GM19240 (cell line): ENCODE data around the gene ARMC2.
"Not testable (repeated sequence)": the region's sequence is repeated elsewhere in the genome, so short reads cannot be mapped to it uniquely, and the experiment has no call there.

Experiments used
- DNase-seq: peaks from one replicate; pipeline ENCODE4 v3.0.0; 2011; ENCODE audit warnings: low spot score; ENCODE audit not compliant: insufficient read length

The ARMC2 gene

DNA sequence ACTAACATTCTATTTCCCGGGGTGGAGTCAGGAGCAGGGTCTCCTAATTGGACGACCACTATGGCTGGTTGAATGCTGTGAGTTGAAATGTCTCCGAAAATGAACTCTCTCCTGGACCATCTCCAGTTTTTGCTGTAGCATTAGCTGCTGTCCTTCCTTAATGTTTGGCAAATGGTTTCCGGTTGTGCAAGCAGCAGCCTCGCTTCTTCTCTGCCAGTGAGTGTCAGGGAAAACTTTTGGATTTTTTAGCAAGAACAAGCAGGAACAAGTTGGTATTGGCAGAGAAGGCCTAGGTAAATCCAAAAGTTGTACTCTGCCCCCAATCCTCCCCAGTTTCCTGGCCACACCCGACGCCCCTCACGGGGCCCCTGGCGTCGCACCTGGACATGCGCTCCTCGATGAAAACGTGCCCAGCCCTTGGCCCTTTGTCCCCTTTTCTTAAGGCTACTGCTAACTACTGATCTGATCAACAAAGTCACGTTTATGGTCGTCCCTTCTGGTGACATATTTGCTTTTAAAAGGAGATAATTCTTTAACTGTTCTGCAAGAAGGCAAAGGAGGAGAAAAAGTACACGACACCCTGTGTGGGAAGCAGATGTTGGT lies 103.2 kb downstream of the ARMC2 start:
- no peak for DNase-seq

DNA sequence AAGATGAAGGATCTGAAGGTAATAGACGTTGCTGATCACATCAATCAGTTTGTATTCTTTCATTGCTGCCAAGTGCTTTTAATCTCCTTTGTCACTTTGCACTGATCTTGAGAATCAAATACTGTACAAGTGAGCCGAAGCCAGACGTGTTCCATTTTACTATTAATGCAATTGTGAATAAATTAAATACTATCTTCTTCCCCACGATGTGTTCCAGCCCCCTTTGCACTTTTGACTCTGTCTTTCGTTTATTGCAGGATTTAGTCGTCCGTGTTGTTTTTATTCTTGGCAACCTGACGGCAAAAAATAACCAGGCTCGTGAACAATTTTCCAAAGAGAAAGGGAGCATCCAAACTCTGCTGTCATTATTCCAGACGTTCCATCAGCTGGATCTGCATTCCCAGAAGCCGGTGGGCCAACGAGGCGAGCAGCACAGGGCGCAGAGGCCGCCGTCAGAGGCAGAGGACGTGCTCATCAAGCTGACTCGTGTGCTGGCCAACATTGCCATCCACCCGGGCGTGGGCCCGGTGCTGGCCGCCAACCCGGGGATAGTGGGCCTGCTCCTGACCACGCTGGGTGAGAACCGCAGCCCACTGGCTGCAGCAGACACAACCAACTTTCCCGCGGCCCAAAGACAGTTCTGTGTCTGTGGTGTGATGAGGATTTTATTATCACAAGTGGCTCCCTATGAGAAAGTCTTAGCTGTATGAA lies 104.7 kb downstream of the ARMC2 start:
- DNase-seq, result no peak

DNA sequence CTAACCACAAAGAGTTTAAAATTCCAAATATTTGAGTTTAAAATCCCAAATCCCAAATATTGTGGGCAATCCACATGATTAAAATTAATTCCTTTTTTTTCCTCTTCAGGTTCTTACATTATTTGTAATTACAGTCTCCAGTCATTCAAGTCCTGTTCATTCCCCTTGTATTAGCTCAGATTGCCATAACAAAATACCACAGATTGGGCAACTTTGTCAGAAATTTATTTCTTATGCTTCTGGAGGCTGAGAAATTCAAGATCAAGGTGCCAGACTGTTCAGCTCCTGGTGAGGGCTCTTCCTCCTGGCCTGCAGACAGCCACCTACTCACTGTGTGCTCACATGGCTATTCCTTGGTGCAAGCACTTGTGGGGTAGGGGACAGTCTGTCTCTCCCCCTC lies 105.5 kb downstream of the ARMC2 start:
- DNase-seq, result no peak

DNA sequence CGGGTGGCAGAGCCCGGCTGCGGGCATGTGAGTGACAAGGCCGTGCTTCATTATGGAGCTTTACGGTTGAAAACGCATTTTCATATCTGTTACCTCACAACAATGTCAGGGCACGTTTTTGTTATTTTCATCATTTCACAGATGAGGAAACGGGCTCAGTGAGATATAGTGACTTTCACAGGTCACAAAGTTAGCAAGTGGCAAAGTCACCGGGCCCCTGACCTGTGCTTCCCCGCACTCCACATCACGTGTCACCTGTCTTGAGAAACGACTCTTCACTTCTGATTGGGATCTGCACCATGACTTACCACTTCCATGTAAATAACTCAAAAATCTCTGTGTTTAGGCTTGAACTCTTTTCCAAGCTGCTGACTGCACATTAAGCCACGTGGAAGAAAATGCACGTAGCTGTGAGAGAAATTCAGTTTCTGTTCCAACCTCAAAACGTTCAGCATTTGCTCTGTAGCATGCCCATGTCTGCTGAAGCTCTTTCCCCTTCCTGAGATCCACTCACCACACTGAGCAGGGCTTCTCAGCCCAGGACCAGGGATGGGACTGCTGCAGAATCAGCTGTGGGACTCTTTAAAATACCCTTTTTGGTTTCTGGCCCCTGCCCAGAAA lies 107.2 kb downstream of the ARMC2 start:
- no peak for DNase-seq

DNA sequence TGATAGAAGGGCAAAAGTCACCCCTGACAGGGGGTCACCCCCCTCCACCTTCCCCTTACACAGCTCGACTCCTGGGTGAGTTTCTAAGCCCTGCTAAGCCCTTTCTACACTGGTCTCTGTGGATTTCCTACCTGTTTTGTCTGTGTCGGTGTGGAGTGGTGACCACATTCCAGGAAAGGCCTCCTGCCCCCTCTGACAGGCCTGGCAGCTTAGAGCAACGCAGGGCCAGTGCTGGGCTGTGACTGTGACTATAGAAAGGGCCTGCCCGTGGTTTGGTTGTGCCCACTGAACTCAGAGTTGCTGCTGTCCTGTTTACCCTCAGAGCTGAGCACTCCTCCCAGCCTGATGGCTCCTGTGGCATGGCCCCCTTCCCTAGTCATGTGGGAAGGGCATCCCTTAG lies 109.0 kb downstream of the ARMC2 start:
- DNase-seq, result no peak

DNA sequence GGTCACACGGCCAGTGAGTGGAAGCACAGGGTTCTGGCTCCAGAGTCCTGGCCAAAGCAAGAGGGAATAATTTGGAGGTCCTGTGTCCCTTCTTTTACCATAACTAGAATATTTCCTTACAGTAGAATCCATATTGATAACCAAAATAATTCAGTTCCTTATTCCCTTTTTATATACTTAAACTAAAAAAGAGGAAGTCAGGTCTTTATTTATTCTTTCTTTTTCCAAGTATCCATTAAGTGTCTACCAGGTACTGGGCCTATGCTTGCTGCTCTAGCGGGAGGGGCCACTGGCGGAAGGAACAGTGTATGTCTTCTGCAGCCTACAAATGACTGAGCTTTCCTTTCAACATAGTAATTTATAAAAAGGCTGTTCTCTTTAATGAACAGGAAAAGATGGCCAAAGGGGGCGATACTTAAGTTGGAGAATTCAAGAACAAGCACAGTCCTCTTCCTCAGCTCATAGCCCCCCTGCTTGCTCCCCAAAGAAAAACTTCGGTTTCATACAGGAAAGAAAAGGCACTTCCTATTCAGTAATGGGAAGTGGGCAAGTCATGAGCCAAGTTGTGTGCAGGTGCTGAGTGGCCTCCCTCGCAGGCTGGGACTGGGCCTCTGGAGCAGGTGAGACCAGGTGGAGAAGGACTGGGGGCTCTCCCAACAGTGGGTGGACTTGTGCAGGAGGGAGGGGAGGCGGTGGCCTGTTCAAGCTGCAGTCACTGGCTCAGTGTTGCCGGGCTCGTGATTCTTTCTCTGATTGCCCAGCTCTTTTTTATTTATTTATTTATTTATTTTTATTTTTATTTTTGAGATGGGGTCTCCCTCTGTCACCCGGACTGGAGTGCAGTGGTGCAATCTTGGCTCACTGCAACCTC lies 110.9 kb downstream of the ARMC2 start:
- no peak for DNase-seq

DNA sequence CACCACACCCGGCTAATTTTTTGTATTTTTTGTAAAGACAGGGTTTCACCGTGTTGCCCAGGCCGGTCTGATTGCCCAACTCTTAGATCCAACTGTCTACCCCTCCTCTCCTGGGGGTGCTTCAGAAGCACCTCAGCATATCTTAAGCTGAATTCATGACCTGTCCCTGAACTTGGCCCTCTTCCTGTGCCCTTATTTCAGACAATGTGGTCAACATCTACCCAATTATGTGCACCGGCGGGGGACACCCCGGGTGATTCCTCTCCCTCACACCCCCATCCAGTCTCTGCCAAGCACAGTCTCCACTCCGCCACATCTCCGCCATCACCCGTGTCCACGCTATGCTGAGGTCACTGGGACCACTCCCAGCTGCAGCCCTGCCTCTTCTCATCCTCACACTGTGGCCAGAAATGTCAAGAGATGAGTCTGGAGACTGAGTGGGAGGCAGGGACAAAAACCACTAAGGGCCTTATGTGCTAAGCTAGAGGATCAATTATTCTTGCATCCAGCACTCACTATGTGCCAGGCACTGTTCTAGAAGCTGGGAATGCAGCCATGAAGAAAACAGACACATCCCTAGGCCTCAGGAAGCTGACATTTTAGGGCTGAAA lies 111.9 kb downstream of the ARMC2 start:
- no peak for DNase-seq

DNA sequence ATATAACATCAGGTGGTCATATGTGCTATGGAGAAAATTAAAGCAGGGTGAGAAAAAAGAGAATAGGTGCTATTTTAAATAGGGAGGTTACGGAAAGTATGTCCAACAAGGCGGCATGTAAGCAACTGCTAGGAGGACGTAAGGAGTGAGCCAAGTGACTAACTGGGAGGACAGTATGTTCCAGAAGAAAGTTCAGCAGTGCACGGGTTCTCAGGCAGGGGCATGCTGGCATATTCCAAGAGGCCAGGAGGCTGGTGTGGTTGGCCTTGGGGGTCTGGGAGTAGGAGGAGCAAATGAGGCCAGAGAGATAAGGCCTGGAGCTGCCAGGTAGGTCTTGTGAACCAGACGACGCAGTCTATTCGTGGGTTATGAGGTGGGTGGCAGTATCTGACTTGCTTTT lies 112.4 kb downstream of the ARMC2 start:
- DNase-seq, result no peak

DNA sequence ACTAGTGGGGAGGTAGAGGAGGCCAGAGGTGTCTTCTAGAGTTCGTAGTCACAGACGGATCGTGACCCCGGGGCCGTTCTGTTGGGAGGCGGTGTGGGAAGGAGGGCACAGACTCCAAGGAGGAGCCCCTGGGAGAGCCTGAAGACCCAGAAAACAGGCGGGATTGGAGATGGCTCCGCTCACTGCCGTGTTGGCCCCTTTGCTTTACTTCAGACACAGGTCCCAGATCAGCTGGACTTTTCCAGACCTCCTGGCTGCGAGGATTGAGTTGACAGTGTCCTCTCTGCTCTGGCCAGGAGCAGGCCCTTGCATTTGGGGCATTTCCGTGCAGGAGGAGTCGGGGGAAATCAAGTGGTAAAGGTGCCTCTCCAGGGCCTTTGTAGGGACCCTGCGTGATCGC lies 112.9 kb downstream of the ARMC2 start:
- no peak for DNase-seq

DNA sequence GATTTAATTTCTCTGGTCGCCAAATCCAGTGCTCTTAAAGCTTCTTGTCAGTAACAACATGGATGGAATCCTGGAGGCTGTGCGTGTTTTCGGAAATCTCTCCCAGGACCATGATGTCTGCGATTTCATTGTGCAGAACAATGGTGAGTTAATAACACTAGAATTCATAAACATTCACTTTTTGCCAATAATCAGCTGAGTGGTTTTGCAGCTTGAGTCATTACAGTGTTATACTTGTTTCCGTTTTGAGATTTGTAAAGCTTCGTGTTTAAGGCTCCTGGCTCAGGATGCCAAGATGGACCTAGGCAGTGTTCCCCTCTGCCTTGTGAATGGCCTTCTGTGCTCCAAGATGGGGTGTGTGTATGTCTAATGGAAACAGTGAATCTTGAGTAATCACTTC lies 113.8 kb downstream of the ARMC2 start:
- DNase-seq, result no peak

DNA sequence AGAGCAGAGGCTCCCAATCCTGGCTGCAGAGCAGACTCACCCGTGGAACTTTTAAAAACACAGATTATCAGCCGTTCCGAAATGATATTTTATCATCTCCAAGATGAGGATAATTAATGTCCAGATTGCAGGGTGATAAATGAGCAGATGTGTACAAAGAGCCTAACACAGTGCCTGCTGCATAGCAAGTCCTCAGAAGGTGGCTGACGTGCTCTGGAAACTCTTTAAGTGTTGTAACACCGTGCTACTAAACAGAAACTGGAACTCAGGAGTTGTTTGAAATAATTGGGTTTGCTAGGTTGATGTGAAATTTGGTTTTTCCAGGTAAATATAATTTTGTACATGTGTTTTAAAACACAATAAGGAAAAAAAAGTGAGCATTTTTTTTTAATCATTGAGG lies 118.0 kb downstream of the ARMC2 start:
- DNase-seq, result no peak

DNA sequence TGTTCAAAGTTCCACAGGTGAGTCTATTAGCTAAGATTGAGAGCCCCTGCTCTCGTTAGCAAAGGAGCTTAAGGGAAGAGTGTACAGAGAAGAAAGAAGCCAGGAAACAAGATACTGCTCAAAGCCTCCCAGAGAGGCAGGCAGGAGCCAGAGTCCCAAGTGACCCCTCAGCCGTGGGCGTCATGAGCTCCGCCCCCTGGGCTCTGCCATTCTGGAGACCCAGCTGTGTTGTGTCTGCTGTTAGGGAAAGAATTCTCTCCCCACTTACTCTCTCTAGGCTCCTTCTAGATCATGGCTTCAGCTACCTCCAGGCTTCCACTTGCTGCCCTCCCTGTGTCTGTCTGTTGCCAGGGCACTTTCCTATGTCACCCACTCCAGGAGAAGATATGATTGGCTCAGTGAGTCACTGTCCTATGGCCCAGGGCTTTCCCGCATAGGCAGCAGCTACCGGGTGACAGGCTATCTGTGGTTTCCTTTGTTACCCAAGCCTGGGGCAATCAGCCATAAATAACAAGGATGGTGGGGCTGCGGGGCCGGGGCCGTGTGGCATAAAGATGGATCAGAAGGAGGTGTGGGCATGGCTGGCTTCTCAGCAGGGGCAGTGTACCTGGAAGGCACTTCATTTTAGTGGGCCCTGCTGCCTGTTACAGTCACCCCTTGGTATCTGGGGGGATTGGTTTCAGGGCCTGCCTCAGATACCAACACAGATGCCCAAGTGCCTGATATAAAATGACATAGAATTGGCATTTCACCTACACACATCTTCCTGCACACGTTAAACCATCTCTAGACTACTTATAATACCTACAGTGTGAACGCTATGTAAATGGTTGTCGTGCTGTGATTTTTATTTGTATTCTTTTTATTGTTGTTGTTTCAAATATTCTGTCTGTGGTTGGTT lies 118.9 kb downstream of the ARMC2 start:
- no peak for DNase-seq

DNA sequence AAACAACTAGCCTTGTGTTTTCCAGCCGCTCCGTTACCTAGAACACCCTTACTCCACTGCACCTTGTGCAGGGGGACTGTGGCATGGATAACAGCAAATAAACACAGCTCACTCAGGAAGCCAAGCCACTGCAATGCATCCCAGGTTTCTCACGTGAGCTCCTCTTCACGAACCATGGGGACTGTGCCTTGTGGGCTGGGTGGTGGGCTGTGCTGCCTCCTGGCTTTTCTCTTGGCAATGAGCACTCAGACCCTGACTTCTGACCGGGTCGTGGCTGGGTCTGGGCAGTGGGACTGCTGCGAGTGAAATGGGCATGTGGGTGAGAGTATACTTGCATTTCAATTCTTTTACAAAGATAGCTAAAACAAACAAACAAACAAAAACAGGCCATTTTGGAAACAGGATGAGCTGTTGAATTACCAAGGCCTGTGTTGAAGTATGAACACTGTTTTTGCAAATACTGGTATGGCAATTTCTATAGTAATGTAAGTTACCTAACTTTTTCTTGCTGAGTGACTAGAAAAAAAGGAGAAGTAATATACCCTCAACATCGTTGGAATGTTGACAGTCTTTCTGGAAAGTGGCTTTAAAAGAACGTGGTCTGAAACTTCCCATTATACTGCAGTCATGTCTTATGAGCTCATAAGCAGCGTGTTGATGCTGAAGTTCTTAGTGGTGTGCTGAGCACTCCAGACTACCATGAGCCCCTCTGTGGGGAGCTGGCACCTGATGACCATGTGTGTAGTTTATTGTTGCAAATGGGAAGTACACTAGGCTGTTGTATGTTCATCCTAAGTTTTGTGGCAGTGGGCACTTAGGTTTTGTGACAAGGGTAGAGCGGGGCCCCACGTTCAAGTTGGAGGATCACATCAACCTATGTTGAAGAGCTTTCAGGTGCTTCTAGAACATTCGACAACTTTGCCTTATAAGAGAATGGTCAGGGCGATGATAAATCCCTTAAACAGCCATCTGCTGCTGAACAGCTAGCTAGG lies 120.4 kb downstream of the ARMC2 start:
- no peak for DNase-seq

DNA sequence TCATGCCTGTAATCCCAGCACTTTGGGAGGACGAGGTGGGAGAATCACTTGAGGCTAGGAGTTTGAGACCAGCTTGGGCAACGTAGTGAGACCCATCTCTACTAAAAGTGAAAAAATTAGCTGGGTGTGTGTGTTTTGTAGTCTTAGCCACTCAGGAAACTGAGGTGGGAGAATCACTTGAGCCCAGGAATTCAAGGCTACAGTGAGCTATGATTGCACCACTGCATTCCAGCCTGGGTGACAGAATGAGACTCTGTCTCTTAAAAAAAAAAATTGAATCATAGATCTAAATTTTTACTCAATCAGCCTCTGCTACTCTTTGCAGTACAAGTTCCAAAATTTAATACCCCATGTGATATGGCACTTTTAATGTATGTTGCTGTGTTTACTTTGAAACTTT lies 121.6 kb downstream of the ARMC2 start:
- DNase-seq, result no peak

DNA sequence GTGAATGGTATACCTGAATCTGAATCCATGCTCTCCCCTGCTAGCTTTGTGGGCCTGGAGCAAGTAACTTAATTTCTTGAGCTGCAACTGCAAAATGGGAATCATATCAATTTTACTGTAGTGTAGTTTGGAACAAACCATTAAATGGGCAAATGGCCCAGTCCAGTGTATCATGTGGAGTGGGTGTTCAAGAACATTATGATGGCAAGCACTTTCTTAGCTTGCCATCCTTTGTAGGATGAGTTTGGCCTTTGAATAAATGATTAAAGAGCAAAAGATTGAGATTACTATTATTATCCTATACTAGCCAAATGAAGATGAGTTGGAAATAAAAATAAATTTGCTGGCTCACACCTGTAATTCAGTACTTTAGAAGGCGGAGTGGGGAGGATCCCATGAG lies 126.0 kb downstream of the ARMC2 start:
- DNase-seq, result no peak

DNA sequence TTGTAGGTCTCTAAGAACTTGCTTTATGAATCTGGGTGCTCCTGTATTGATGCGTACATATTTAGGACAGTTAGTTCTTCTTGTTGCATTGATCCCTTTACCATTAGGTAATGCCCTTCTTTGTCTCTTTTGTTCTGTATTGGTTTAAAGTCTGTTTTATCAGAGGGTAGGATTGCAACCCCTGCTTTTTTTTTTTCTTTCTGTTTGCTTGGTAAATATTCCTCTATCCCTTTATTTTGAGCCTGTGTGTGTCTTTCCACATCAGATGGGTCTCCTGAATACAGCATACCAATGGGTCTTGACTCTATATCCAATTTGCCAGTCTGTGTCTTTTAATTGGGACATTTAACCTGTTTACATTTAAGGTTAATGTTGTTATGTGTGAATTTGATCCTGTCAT lies 130.4 kb downstream of the ARMC2 start:
- DNase-seq, result not testable (repeated sequence)

DNA sequence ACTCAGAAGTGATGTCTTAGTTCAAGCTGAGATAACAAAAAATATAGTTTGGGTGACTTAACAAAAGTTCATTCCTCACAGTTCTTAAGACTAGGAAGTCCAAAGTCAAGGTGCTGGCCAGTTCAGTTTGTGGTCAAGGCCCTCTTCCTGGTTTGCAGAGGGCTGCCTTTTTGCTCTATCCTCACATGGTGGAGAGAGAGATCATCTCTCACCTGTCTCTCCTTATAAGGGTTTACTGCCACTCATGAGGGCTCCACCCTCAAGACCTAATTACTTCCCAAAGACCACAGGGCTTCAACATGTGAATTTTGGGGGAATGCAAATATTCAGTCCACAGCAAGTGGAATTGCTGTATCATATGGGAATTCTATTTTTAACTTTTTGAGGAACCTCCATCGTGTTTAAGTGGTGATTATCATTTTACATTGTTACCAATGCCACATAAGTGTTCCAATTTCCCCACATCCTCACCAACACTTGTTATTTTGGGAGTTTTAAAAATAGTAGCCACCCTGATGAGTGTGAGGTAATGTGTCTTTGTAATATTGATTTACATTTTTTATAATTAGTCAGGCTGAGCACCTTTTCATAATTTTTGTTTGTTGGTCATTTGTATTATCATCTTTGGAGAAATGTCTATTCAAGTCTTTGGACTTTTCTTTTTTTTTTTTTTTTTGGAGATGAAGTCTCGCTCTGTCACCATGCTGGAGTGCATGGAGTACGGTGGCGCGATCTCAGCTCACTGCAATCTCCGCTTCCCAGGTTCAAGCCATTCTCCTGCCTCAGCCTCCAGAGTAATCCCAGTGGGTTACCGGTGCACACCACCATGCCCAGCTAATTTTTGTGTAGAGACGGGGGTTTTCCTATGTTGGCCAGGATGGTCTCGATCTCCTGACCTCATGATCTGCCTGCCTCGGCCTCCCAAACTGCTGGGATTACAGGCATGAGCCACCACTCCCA lies 134.2 kb downstream of the ARMC2 start:
- no peak for DNase-seq

DNA sequence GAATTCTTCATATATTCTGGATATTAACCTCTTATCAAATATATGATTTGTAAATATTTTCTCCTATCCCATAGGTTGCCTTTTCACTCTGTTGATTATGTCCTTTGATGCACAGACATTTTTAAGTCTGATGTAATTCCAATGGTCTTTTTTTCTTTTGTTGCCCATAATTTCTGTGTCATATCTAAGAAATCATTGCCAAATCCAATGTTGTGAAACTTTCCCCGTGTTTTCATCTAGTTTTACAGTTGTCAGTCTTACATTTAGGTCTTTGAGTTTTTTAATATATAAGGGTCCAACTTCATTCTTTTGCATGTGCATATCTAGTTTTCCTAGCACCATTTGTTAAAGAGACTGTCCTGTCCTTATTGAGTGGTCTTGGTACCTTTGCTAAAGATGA lies 134.9 kb downstream of the ARMC2 start:
- no peak for DNase-seq
